HG03097 (cell line): ENCODE results near the gene LFNG.
"Not testable (repeated sequence)": the region's sequence is repeated elsewhere in the genome, so short reads cannot be mapped to it uniquely, and the experiment has no call there.

Experiments
- ATAC-seq: cut with Tn5 transposase; IDR thresholded peaks from one replicate; pipeline ENCODE4 v1.9.1; 2021; ENCODE audit not compliant: unreplicated experiment, low FRiP score

LFNG gene

GRCh38 chr7:2526659-2527504, 7.3 kb downstream of the LFNG start:
- ATAC-seq = no peak

GRCh38 chr7:2527505-2528467, 8.2 kb downstream of the LFNG start:
- no peak for ATAC-seq

DNA sequence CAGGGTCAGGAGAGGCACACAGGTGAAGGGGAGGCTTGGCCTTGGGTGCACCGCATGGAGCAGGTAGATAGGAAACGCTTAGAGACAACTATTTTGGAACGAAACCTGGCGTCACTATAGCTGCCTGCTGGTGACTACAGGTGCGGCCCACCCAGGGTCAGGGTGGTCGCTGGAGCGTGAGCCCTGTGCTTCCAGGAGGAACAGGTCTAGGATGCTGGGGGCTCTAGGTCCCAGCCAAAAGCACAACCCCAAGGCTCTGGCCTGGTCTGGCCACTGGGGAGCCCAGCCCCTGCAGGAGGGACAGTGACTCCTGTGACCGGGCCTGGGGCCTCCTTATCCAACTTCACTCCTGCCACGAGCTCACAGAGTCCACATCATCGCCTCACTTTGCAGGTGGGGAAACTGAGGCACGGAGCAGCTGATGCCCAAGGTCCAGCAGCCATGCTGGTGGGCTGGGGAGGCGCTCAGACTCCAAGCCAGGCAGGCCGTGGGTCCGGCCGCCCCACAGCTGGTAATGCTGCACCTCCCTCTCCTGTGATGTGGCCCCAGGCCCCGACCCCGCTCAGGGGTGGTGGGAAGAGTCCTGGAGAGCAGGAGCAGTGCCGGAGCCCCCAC, 9.0 kb downstream of the LFNG start:
- peak; percentile 7 for ATAC-seq

DNA sequence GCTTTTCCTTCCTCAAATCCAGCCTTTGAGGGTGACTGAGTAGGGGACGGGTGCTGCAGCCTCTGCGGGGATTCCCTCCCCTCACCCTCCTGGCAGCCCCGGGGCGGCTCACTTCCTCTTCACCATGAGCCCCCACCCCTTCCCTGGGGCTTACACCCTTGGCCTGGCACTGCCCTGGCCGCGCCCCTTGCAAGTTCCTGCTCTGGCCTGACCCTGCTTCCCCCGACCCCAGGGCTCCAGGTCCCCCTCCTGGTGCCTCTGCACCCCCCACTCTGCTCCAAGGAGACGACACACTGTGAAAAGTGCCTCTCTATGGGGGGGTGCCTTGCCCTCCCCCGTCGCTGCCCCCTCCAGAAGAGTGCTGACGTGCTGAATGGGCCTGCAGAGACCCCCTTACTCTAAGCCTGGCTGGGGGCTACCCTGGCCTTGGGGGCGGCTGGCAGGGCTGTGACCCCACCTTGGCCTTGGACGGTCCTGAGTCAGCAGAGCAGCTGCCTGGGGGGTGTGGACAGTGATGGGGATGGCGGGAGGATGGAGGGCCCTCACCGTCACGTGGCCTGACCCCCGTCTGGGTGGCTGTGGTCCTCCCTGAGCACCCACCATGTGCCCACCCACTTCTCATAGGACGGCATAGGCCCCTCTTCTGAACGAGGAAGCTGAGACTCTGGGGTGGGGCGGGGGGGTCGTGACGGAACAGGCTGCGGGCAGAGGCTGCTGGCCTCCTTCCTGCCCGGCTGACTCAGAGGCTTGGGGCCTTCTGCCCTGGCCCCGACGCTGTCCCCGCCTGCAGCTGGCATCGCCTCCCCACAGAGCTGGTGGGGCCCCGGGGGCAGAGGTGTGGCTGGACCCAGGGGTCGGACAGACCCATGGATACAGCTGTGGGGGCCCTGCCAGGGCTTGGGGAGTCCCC, 9.8 kb downstream of the LFNG start:
- peak; percentile 47 for ATAC-seq

GRCh38 chr7:2530071-2530987, 10.8 kb downstream of the LFNG start:
- peak; percentile 38 for ATAC-seq

GRCh38 chr7:2530994-2531795, 11.6 kb downstream of the LFNG start:
- not testable (repeated sequence) for ATAC-seq

DNA sequence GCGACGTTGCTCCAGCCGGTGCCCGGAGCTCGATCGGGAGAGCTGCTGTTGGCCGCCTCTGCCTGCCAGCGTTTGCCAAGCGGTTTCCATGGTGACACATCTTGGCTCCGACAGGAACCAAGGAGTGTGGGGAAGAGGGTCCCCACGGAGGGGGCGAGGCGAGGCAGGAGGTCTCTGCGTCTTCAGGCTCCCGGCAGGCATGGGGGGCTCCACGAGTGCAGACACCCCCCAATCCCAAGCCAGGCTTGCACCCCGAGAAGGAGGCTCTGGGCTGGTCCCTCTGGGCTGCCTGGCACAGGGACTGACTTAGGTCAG, 12.2 kb downstream of the LFNG start:
- not testable (repeated sequence) for ATAC-seq

GRCh38 chr7:2532199-2532772, 12.7 kb downstream of the LFNG start:
- ATAC-seq = not testable (repeated sequence)

DNA sequence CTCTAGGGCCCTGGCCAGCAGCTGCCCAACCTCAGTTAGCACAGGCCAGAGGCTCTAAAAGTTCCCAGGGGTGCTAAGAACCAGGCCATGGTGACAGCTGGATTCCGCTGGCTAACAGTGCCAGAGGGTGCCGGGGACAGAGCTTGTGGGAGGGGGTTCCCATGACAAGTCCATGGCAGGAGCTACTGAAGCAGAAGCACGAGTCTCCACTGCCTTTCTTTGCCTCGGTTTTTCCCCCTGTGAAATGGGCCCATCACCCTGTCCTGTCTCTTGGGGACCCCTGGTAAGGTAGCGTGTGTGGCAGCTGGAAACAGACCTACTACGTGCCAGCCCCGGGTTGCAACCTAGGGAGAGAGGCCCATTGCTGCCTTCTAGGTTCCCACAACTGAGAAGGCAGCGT, 13.2 kb downstream of the LFNG start:
- ATAC-seq = not testable (repeated sequence)

DNA sequence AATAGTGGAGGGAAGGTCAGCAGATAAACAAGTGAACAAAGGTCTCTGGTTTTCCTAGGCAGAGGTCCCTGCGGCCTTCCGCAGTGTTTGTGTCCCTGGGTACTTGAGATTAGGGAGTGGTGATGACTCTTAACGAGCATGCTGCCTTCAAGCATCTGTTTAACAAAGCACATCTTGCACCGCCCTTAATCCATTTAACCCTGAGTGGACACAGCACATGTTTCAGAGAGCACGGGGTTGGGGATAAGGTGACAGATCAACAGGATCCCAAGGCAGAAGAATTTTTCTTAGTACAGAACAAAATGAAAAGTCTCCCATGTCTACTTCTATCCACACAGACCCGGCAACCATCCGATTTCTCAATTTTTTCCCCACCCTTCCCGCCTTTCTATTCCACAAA, 14.0 kb downstream of the LFNG start:
- ATAC-seq = not testable (repeated sequence)

GRCh38 chr7:2534214-2534613, 14.6 kb downstream of the LFNG start:
- not testable (repeated sequence) for ATAC-seq

DNA sequence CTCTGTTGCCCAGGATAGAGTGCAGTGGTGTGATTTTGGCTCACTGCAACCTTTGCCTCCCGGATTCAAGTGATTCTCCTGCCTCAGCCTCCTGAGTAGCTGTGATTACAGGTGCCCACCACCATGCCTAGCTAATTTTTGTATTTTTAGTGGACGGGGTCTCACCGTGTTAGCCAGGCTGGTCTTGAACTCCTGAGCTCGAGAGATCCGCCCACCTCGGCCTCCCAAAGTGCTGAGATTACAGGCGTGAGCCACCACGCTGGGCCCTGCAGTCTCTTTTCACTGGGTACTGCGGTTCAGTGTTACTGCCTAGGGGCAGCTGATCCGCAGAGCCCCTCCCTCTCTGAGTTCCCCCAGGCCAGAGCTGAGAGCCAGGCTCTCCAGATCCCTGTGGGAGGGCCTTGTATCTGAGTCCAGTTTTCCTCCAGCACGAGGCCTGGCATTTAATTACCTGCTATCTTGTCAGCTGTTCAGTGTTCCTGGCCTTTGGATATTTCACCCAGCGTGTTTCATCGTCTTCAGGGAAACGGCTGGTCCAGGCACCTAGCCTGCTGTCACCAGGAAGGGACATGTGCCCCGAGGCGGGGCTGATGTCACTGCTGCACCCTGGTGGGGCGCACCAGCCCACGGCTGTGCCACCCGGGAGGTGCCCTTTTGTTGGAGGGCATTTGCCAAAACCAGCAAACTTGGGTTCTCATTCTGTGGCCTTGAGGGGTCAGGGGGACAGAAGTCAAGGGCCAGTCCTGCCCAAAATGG, 16.5 kb downstream of the LFNG start:
- ATAC-seq = not testable (repeated sequence)

DNA sequence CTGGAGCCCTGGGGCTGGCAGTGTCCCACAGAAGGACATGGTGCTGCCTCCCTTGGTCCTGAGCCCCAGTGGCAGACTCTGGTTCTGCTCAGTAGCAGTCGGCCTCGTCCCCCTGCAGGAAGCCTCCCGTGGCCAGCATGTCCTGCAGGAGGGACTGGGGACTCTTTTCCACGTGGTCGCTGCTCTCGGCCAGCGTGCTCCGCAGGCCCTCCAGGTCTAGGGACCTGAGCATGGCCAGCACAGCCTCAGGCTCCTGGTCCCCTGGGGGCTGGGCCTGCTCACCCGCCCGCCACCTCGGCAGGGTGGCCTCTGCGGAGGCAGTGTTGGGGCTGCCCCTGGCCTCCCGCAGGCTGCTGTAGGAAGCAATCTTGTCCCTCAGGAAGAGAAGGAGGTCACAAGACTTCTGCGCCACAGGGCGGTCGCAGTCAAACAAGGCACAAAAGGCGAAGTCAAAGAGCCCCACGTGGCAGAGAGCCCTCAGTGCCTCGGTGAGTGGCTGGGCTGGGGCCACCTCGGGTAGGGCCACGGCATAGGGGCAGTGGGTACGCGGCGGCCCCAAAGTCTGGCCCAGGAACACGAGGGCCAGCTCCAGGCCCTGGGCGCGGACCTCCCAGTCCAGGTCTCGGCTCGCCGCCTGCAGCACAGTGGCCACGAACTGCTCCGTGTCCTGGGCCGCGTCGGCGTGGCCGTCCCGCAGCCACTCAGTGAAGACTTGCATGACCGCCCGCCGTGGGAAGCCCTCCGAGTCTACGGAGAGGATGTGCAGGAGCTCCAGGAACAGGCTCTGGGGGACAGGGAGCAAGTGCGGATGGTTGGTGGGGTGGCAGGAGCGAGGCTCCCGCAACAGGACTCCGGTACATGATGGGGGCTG, 18.6 kb downstream of the LFNG start:
- no peak for ATAC-seq

DNA sequence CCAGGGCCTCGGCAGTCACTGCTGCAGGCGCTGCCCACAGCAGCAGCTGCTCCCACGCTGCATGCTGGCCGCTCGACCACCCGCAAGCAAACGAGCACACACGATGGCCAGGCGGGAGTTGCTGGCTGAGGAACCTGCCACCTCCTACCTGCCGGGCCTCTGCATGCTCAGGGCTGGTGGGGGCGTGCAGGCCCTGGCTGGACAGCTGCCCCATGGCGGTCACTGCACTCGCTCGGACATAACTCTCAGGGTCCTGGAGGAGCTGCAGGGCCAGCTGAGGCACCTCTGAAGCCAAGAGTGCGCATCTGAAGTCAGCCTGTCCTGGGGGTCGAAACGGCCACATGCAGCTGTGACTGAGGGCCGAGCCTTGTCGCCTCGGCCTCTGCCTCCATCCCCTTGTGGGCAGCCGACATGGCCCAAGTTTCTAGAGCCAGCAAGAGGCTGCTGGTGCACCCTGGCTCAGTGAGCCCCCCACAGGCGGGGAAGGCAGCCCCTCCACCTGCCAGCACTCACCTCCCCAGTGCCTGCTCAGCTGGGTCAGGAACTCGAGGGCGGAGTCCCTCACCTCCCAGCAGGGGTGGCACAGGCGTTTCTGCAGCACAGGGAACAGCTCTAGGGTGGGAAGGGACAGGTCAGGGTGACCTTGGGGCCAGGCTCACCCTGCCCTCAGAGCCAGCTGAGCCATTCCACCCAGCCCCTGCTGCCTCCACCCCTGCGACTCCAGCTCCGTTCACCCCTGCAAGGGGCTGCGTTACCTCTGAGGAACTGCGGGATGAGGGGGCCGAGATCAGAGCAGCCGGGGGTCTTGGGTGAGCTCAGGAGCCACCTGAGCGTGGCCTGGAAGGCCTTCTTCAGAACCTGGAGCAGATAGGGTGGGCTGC, 19.7 kb downstream of the LFNG start:
- no peak for ATAC-seq

- no peak for ATAC-seq
Observed at GRCh38 chr7:2540133-2540532, 20.6 kb downstream of the LFNG start.
